ENCODE data around the gene PLXDC2.
"Not testable (repeated sequence)": the region's sequence is repeated elsewhere in the genome, so short reads cannot be mapped to it uniquely, and the experiment has no call there.

PLXDC2 gene

GRCh38 chr10:19977097-19977521, 160.9 kb downstream of the PLXDC2 start:
- no peak for DNase-seq (ENCODE audit: low read depth in 2 of 2)

GRCh38 chr10:19979628-19980027, 163.4 kb downstream of the PLXDC2 start:
- no peak for DNase-seq (ENCODE audit: low read depth in 2 of 2)

- no peak for DNase-seq (ENCODE audit: low read depth in 2 of 2)
Measured at GRCh38 chr10:19983880-19984565, 167.8 kb downstream of the PLXDC2 start.

GRCh38 chr10:19985745-19986144, 169.5 kb downstream of the PLXDC2 start:
- no peak for DNase-seq (ENCODE audit: low read depth in 2 of 2)

GRCh38 chr10:19986591-19986990, 170.4 kb downstream of the PLXDC2 start:
- no peak for DNase-seq (ENCODE audit: low read depth in 2 of 2)

GRCh38 chr10:19987931-19988330, 171.7 kb downstream of the PLXDC2 start:
- no peak for DNase-seq (ENCODE audit: low read depth in 2 of 2)

GRCh38 chr10:19993714-19994315, 177.6 kb downstream of the PLXDC2 start:
- DNase-seq (ENCODE audit: low read depth in 2 of 2), result peak in 1 of 2 experiments; percentile 10

- no peak for DNase-seq (ENCODE audit: low read depth in 2 of 2)
Measured at GRCh38 chr10:19998482-19998881, 182.2 kb downstream of the PLXDC2 start.

- DNase-seq (ENCODE audit: low read depth in 2 of 2), result no peak
Measured at GRCh38 chr10:19999431-19999830, 183.2 kb downstream of the PLXDC2 start.

GRCh38 chr10:20002026-20002425, 185.8 kb downstream of the PLXDC2 start:
- not testable (repeated sequence) for DNase-seq (ENCODE audit: low read depth in 2 of 2)

GRCh38 chr10:20002657-20003056, 186.4 kb downstream of the PLXDC2 start:
- DNase-seq (ENCODE audit: low read depth in 2 of 2), result no peak

- DNase-seq (ENCODE audit: low read depth in 2 of 2), result no peak
Measured at GRCh38 chr10:20004087-20004523, 187.9 kb downstream of the PLXDC2 start.

- no peak for DNase-seq (ENCODE audit: low read depth in 2 of 2)
Measured at GRCh38 chr10:20005638-20006037, 189.4 kb downstream of the PLXDC2 start.

GRCh38 chr10:20006169-20006870, 190.1 kb downstream of the PLXDC2 start:
- no peak for DNase-seq (ENCODE audit: low read depth in 2 of 2)

- DNase-seq (ENCODE audit: low read depth in 2 of 2), result peak in 1 of 2 experiments; percentile 8
Measured at GRCh38 chr10:20007426-20007825, 191.2 kb downstream of the PLXDC2 start.

- no peak for DNase-seq (ENCODE audit: low read depth in 2 of 2)
Measured at GRCh38 chr10:20013991-20014750, 197.9 kb downstream of the PLXDC2 start.

GRCh38 chr10:20017961-20018360, 201.7 kb downstream of the PLXDC2 start:
- DNase-seq (ENCODE audit: low read depth in 2 of 2), result no peak

GRCh38 chr10:20020677-20021076, 204.4 kb downstream of the PLXDC2 start:
- DNase-seq (ENCODE audit: low read depth in 2 of 2), result no peak

GRCh38 chr10:20029523-20029922, 213.3 kb downstream of the PLXDC2 start:
- DNase-seq (ENCODE audit: low read depth in 2 of 2), result no peak

GRCh38 chr10:20033476-20033875, 217.2 kb downstream of the PLXDC2 start:
- DNase-seq (ENCODE audit: low read depth in 2 of 2), result no peak

GRCh38 chr10:20034732-20035131, 218.5 kb downstream of the PLXDC2 start:
- no peak for DNase-seq (ENCODE audit: low read depth in 2 of 2)

- no peak for DNase-seq (ENCODE audit: low read depth in 2 of 2)
Measured at GRCh38 chr10:20040012-20040411, 223.8 kb downstream of the PLXDC2 start.

Measured in fibroblast of skin of left quadriceps (primary cell).